ENCODE measurements around the gene NOBOX.
"Not testable (repeated sequence)": the region's sequence is repeated elsewhere in the genome, so short reads cannot be mapped to it uniquely, and the experiment has no call there.

NOBOX gene

DNA sequence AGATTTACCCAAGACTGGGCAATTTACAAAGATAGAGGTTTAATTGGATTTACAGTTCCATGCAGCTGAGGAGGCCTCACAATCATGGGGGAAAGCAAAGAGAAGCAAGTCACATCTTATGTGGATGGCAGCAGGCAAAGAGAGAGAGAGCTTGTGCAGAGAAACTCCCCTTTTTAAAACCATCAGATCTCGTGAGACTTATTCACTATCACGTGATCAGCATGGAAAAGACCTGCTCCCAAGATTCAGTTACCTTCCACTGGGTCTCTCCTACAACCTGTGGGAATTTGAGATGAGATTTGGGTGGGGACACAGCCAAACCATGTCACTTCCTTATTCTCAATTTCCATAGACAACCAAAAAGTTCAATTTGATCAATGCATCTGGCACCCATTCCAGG, 24.9 kb upstream of the NOBOX start:
- H3K27ac ChIP-seq = no peak overlapping the region
- TF ChIP-seq, protein P1, sequence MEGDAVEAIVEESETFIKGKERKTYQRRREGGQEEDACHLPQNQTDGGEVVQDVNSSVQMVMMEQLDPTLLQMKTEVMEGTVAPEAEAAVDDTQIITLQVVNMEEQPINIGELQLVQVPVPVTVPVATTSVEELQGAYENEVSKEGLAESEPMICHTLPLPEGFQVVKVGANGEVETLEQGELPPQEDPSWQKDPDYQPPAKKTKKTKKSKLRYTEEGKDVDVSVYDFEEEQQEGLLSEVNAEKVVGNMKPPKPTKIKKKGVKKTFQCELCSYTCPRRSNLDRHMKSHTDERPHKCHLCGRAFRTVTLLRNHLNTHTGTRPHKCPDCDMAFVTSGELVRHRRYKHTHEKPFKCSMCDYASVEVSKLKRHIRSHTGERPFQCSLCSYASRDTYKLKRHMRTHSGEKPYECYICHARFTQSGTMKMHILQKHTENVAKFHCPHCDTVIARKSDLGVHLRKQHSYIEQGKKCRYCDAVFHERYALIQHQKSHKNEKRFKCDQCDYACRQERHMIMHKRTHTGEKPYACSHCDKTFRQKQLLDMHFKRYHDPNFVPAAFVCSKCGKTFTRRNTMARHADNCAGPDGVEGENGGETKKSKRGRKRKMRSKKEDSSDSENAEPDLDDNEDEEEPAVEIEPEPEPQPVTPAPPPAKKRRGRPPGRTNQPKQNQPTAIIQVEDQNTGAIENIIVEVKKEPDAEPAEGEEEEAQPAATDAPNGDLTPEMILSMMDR (conservative IDR thresholded peaks at IDR 0.05) = no peak
- TF ChIP-seq ZFX (IDR thresholded peaks at IDR 0.05) = no peak

DNA sequence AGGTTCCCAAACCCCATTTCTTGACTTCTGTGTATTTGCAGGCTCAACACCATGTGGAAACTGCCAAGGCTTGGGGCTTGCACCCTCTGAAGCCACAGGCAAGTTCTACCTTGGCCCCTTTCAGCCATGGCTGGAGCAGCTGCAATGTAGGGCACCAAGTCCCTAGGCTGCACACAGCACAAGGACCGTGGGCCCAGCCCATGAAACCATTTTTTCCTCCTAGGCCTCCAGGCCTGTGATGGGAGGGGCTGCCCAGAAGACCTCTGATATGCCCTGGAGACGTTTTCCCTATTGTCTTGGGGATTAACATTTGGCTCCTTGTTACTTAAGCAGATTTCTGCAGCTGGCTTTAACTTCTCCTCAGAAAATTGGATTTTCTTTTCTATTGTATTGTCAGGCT, 24.0 kb upstream of the NOBOX start:
- not testable (repeated sequence) for H3K27ac ChIP-seq

DNA sequence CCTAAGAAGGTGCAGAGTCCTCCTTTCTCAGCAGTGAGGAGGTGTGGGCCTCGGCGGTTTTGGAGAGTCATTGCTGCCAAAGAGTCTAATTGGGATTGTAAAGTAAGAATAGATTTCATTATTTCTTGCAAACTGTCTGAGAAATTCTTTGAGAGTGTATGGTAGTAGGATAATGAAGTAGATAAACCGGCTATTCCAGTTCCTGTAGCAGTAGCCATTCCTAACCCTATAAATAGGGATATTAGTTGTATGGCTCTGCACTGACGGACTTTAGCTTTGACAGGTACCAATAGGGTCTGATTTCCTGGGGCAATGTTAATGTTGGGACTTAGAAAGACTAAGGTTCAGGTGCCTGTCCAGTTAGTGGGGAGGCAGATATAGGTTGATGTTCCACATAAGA, 15.4 kb upstream of the NOBOX start:
- not testable (repeated sequence) for H3K27ac ChIP-seq

DNA sequence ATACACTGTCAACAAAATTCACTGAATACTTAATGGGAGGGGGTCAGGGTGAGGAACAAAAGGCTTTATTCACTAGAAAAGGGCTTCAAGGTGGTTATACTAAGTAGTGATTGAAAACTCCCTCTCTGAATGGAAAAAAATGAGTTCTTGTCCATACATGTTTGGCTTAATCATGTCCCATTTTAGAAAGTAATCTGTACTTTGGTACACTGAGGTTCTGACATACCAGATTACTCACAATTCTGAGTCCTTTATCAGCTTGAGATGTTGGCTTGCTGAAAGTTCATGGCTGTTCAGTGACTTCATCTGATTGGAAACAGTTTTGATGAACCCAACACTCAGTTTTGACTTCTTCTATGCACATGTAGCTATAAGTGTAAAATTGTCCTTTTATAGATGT, 12.8 kb upstream of the NOBOX start:
- no peak for TF ChIP-seq ZFX (IDR thresholded peaks at IDR 0.05)
- H3K27ac ChIP-seq = no peak overlapping the region

DNA sequence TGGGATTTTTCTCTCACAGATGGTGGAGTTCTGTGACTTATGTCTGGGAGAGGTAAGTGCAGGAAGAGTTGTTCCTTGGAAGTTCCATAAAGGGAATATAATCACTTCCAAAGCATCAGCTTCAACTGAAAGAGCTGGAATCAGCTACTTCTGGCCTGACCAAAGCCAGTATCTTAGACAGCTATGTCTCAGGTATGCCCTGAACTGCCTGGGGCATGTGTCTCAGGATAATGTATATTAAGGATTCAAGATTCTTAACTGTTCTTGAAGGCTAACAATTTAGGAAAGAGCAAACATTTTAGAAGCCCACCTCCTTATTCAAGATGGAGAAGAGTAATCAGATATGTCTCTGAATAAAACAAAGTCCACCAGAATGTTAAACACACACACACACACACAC, 12.4 kb upstream of the NOBOX start:
- H3K27ac ChIP-seq = no peak overlapping the region
- TF ChIP-seq, protein P1 (conservative IDR thresholded peaks at IDR 0.05) = no peak
- TF ChIP-seq ZFX (IDR thresholded peaks at IDR 0.05) = no peak

DNA sequence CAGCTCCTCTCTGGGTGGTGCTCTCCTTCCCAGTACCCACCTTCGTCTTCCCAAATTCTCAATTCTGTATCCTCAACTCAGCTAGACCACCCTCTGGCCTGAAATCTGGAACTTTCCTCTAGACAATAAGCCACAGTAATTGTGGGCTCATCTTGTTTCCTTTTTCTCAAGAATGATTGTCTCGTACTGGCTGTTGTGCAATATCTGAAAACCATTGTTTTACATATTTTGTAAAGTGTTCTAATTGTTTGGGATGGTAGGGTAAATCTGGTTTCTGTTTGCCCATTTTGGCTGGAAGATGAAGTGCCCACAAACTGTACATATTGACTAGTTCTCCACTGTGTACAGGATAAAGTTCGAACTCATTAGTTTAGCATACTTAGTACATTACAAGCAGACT, 11.3 kb upstream of the NOBOX start:
- TF ChIP-seq, protein P1 (conservative IDR thresholded peaks at IDR 0.05) = no peak
- TF ChIP-seq ZFX (IDR thresholded peaks at IDR 0.05) = no peak

DNA sequence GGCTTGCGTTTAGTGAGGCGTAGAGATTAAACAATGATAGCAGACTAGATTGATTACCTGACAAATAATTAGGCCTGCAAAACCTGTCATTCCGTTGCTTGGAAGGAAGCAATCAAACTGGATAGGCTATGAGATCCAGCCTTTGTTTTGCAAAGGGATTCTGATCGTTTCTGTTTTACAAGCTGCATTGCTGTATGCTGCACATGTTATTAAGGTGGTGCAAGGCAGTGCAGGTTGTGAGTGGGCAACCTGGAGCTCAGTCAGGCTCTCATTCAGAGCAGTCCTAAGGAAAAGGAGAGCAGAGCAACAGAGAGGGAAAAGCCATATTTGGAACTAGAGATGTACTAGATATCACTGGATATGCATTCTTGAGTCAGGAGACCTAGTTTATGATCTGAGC, 6.9 kb upstream of the NOBOX start:
- no peak for TF ChIP-seq ZFX (IDR thresholded peaks at IDR 0.05)
- TF ChIP-seq, protein P1 (conservative IDR thresholded peaks at IDR 0.05) = no peak
- H3K27ac ChIP-seq = no peak overlapping the region

More for the DNA sequence above, 11.3 kb upstream of the NOBOX start:
- H3K27ac ChIP-seq = no peak overlapping the region

DNA sequence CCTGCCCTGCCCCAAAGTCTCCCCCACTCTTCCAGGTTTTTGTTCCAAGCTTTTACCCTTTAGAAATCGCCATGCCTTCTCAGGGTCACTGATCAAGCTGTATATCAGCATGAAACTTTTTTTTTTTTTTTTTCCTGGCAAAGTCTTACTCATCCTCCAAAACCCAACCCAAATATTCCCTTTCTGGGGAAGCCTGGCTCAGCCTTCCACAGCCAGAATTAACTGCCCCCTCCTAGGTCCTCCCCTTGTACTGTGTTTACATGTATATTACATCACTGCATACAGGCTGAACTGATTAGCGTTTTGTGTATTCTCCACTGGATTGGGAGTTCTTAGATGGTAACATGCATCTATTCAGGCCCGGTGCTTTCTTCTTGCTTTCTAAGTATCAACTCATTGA, 4.6 kb upstream of the NOBOX start:
- no peak overlapping the region for H3K27ac ChIP-seq
- TF ChIP-seq, protein P1 (conservative IDR thresholded peaks at IDR 0.05) = no peak
- no peak for TF ChIP-seq ZFX (IDR thresholded peaks at IDR 0.05)

DNA sequence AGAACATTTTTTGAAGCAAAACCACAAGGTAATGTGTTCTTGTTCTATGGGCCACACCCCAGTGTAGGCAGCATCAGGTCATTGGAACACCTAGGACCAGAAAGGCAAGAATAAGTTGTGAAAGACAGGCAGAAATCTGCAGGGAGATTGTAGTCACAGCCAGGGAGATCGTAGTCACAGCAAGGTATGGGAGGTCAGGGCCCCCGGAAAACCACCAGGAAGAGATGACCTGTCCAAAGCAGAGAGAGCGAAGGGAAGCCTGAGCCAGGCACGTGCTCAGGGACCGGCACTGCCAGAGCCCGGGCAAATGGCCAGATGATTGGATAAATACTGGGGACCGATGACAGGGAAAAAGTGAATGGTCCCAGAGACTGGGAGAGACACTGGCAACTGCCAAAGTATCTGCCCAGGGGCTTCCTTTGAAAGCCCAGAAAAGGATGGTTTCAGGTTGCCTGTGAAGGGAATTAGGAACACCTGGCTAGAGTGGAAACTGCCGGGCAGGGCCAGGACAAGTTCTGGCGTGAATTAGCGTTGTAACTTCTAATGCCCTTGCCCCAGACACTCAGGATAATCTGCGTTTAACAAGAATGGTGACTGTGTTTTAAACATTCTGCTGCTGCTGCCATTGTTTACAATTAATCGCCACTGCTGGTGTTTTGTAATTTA, 3.9 kb upstream of the NOBOX start:
- no peak overlapping the region for H3K27ac ChIP-seq
- TF ChIP-seq ZFX (IDR thresholded peaks at IDR 0.05) = no peak
- TF ChIP-seq, protein P1 (conservative IDR thresholded peaks at IDR 0.05) = no peak
